WERI-Rb-1 (cell line): ENCODE results near the gene EDDM3A.

ENCODE experiments used
- DNase-seq: peaks from one replicate; pipeline ENCODE4 v3.0.0-alpha.2; 2020
- H3K27ac ChIP-seq: fragments of 250-450 bp; sonication (Bioruptor Pico); 2 replicates; pipeline ENCODE4 v1.5.1; 2020; ENCODE audit warnings: mild to moderate bottlenecking, moderate library complexity
- H3K27me3 ChIP-seq: fragments of 250-450 bp; sonication (Bioruptor Pico); 2 replicates; pipeline ENCODE4 v1.5.1; 2021; ENCODE audit warnings: mild to moderate bottlenecking, low read depth, moderate library complexity; ENCODE audit not compliant: insufficient read depth, severe bottlenecking
- H3K36me3 ChIP-seq: fragments of 250-450 bp; sonication (Bioruptor Pico); 2 replicates; pipeline ENCODE4 v1.5.1; 2020; ENCODE audit warnings: mild to moderate bottlenecking, moderate library complexity
- H3K4me3 ChIP-seq: 2 replicates; pipeline ENCODE4 v1.5.1; 2011; ENCODE audit warnings: low read depth, mild to moderate bottlenecking, control low read depth, low read length
- H3K9me3 ChIP-seq: fragments of 250-450 bp; sonication (Bioruptor Pico); 2 replicates; pipeline ENCODE4 v1.5.1; 2021; ENCODE audit warnings: mild to moderate bottlenecking, moderate library complexity; ENCODE audit not compliant: severe bottlenecking
- TF ChIP-seq, protein P1 (sequence below): IDR thresholded peaks from 2 replicates; pipeline ENCODE4 v1.5.1; 2011; ENCODE audit warnings: low read depth, mild to moderate bottlenecking, control low read depth, inconsistent platforms, low read length

The EDDM3A gene

DNA sequence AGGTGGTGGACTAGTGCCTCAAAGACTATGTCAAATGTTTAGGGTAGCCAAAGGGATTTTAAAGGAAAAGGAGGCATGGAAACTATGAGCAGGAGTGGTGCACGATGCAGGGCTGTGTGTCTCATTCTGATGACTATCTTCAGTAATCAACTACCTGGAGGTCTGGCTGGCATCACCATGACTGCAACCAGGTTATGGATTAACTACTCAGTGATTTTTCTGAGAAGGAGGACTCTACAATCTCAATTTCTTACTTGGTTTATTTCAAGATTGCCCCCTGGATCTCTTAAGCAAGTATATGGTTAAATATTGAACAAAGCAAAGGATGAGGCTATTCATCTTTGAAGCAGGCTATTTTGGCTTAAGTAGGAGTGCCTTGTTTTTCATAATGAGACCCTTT is 19.2 kb upstream of the EDDM3A start:
- TF ChIP-seq, protein P1, sequence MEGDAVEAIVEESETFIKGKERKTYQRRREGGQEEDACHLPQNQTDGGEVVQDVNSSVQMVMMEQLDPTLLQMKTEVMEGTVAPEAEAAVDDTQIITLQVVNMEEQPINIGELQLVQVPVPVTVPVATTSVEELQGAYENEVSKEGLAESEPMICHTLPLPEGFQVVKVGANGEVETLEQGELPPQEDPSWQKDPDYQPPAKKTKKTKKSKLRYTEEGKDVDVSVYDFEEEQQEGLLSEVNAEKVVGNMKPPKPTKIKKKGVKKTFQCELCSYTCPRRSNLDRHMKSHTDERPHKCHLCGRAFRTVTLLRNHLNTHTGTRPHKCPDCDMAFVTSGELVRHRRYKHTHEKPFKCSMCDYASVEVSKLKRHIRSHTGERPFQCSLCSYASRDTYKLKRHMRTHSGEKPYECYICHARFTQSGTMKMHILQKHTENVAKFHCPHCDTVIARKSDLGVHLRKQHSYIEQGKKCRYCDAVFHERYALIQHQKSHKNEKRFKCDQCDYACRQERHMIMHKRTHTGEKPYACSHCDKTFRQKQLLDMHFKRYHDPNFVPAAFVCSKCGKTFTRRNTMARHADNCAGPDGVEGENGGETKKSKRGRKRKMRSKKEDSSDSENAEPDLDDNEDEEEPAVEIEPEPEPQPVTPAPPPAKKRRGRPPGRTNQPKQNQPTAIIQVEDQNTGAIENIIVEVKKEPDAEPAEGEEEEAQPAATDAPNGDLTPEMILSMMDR, result no peak
- peaks cover 91% of the 10 kb centered on the region for H3K27me3 ChIP-seq
- H3K27ac ChIP-seq, result no peak overlapping the region
- DNase-seq, result no peak
- no peak overlapping the region for H3K4me3 ChIP-seq
- no peaks in the 10 kb centered on the region for H3K36me3 ChIP-seq
- no peaks in the 10 kb centered on the region for H3K9me3 ChIP-seq

DNA sequence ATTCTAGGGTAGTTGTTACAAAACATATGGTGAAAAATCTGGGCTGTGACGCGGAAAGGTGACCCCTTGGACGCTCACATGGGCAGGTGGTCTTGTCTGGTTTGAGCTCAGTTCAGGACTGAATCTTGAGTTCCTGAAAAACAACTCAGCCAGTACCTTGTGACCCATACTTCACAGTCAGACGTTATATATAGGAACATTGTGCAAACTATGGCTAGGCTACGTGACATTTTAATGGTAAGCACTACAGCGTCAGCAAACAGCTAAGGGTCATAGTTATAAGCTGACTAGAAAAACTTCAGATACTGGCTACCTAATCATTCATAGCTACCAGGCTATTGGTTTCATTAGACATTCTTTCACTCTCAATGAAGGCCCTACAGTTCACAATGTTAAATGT is 14.8 kb upstream of the EDDM3A start:
- Histone ChIP-seq H3K36me3 (no peaks in the 10 kb centered on the region), H3K27me3 (peaks cover 90% of the 10 kb centered on the region), H3K27ac (no peak overlapping the region), H3K4me3 (no peak overlapping the region), H3K9me3 (no peaks in the 10 kb centered on the region)
- TF ChIP-seq, protein P1, result no peak
- no peak for DNase-seq

DNA sequence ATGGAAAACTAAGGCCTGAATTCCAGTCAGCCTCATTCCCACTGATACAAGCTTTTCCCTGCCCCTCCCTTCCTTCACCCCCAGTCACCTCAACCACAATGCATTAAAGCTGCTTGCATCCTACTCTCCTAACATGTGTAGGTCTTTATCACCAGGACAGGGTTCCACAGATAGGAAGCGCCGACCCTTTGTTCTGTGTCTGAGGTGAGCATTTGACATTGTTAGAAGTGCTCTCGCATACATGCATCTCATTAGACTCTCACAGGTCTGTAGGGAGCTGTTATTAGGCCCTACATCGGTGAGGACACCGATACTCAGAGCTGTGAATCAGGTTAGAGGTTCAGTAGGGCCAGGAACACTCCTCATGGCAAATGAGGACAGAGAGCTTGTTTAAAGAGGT is 13.2 kb upstream of the EDDM3A start:
- no peak overlapping the region for H3K4me3 ChIP-seq
- TF ChIP-seq, protein P1, result no peak
- DNase-seq, result no peak
- H3K9me3 ChIP-seq, result no peaks in the 10 kb centered on the region
- peaks cover 92% of the 10 kb centered on the region for H3K27me3 ChIP-seq
- H3K27ac ChIP-seq, result no peak overlapping the region
- no peaks in the 10 kb centered on the region for H3K36me3 ChIP-seq

DNA sequence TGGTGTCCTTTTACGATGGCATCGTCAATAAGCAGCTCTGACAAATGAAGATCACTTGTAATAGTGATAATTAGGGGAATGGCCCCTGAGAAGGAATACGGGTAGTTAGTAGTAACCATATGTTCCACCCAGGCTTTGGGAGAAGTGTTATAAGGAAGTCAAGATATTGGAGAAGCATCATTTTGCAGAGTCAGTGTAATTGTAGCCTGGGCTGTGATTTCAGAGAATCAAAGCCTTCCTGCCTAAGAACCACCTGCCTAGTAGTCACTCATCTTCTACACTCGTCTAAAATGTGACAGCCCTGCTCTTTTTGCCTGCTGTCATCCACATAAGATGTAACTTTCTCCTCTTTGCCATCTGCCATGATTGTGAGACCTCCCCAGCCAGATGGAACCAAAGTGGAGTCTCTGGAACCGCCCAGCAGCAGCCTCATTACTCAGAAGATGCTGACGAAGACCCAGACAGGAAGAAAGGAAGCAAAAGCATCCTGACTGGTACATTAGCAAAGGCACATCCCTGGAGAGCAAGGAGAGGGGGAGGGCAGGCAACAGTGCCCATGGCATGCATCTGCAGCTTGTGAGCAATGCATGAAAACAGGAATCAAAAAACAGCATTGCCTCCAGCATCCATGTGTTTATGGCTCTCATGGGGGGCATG is 12.6 kb upstream of the EDDM3A start:
- no peaks in the 10 kb centered on the region for H3K36me3 ChIP-seq
- H3K27me3 ChIP-seq, result peaks cover 91% of the 10 kb centered on the region
- H3K27ac ChIP-seq, result no peak overlapping the region
- TF ChIP-seq, protein P1, result no peak
- H3K9me3 ChIP-seq, result no peaks in the 10 kb centered on the region
- H3K4me3 ChIP-seq, result no peak overlapping the region
- no peak for DNase-seq

DNA sequence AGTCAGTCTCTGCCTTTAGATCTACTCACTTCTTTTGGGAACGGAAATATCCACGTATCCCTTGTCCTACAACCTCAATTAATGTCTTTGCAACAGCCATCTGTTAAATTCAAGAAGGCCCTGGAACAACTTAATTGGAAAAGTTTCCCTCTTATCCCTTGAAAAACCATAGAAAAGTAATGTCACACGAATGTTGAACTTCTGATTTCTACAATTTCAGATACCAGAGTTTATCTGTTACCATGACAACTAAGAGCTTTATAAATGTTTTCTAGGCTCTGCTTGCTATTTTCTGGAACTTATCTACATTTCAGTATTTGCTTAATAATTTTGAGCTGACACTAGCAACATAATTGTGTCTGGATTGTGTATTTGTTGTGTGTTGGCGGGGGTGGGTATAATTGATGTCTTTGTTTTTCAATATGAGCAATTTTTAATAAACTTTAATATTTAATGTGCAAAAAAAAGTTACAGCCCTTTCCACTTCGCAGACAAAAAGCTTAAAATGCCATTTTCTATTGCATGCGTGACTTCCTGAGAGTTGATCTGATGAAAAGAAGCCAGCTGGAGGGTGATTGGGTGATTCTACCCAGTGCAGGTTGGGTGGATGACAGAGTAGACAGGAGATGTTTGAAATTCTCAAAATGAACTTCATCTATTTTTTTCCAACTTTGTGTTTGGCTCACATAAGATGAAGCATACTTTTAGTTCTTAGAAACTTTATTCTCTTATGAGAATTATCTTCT is 11.8 kb upstream of the EDDM3A start:
- Histone ChIP-seq H3K27me3 (peaks cover 91% of the 10 kb centered on the region), H3K9me3 (no peaks in the 10 kb centered on the region), H3K4me3 (no peak overlapping the region), H3K36me3 (no peaks in the 10 kb centered on the region), H3K27ac (no peak overlapping the region)
- no peak for DNase-seq
- TF ChIP-seq, protein P1, result no peak
